ENCODE data around the gene AKTIP.

DNA sequence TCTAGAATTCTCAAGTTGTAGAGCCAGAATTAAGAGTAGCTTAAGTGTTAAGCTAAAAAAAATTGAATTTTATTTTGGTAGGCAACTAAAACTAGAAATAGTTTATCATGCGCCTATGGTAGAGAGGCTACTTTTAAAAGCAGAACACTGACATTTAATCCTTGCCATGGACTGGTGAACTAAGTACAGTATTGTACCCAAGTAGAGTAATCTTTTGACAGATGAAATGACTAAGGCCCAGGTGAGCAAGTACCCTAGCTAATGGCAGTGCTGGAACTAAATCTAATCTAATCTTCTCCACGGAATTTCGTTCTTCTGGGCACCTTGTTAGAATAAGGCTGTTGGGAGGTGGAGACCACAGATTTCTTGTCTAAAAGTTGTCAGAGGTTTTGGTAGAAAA lies 56.9 kb downstream of the AKTIP start:
- TF ChIP-seq, protein P1, sequence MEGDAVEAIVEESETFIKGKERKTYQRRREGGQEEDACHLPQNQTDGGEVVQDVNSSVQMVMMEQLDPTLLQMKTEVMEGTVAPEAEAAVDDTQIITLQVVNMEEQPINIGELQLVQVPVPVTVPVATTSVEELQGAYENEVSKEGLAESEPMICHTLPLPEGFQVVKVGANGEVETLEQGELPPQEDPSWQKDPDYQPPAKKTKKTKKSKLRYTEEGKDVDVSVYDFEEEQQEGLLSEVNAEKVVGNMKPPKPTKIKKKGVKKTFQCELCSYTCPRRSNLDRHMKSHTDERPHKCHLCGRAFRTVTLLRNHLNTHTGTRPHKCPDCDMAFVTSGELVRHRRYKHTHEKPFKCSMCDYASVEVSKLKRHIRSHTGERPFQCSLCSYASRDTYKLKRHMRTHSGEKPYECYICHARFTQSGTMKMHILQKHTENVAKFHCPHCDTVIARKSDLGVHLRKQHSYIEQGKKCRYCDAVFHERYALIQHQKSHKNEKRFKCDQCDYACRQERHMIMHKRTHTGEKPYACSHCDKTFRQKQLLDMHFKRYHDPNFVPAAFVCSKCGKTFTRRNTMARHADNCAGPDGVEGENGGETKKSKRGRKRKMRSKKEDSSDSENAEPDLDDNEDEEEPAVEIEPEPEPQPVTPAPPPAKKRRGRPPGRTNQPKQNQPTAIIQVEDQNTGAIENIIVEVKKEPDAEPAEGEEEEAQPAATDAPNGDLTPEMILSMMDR (IDR thresholded peaks at IDR 0.05) = no peak
- no peak for TF ChIP-seq POLR2A (IDR thresholded peaks at IDR 0.05)

Data from adrenal gland (tissue), 5 donors.